ENCODE results near the gene ST6GALNAC3. TPM values are rescaled to one million over a fixed set of nuclear protein-coding genes. Genes with fewer than 3 reads are reported as not detected.

Gene ST6GALNAC3
- total RNA-seq, 4 donors from 2014 or later, result 0.79 to 5.3 (median 1.6) TPM

DNA sequence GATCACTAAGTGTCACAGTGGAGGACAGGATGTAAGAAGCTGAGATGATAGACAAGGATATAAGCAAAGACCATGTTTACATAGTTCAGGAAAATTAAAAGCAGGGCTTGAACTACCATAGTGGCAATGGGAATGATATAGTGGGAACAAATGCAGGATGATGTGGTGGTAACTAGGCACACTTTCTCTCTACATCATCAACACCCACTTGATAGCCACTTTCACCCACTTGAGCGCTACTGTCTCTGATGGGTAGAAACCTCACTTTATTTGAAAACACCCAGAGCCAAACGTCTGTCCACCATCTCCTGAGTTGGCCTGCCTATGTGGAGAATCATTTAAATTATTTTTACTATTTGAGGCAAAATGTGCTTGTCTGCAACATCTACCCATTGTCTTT, 487.7 kb downstream of the ST6GALNAC3 start:
- 79% methylated on average over 2 of the region's 2 CpGs for WGBS
- no peaks in the 10 kb centered on the region for H3K9me3 ChIP-seq
- DNase-seq (ENCODE audit: low spot score in 2 of 2), result no peak
- H3K4me3 ChIP-seq, result no peak overlapping the region
- H3K4me1 ChIP-seq, result no peaks in the 10 kb centered on the region
- no peaks in the 10 kb centered on the region for H3K27me3 ChIP-seq
- TF ChIP-seq, protein P1, sequence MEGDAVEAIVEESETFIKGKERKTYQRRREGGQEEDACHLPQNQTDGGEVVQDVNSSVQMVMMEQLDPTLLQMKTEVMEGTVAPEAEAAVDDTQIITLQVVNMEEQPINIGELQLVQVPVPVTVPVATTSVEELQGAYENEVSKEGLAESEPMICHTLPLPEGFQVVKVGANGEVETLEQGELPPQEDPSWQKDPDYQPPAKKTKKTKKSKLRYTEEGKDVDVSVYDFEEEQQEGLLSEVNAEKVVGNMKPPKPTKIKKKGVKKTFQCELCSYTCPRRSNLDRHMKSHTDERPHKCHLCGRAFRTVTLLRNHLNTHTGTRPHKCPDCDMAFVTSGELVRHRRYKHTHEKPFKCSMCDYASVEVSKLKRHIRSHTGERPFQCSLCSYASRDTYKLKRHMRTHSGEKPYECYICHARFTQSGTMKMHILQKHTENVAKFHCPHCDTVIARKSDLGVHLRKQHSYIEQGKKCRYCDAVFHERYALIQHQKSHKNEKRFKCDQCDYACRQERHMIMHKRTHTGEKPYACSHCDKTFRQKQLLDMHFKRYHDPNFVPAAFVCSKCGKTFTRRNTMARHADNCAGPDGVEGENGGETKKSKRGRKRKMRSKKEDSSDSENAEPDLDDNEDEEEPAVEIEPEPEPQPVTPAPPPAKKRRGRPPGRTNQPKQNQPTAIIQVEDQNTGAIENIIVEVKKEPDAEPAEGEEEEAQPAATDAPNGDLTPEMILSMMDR (IDR thresholded peaks at IDR 0.05), result no peak
- TF ChIP-seq POLR2AphosphoS5 (IDR thresholded peaks at IDR 0.05), result no peak
- H3K27ac ChIP-seq, result no peak overlapping the region
- no peaks in the 10 kb centered on the region for H3K36me3 ChIP-seq

DNA sequence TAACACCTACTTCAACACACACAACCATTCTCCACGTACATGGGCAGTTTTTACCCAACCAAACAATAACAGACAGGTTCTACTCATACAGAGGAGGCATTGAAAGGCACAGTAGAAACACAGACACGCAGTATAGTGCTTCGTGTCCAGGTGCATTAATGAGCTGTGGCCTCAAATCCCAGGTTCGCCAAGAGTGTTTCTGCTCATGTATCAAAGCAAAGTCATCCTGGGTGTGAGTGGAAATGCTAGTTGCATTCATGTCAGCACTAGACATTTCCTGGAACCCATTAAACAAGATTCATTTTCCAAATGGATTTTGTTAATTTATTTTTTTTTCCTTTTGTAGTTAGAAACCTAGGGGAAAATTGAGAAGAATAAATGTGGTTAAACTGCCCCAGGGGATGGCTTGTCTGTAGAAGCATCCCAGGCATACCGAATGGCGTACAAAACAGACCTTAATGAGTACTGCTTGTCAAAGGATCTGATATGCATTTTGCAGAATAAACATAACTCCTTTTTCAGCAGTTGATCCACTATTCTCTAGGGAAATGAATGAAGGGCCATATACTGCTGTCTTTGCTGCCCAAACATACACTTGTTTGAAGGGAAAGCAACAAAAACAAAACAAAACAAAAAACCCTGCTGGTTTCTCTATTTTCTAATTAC, 494.2 kb downstream of the ST6GALNAC3 start:
- TF ChIP-seq POLR2AphosphoS5 (IDR thresholded peaks at IDR 0.05), result no peak
- no peaks in the 10 kb centered on the region for H3K27me3 ChIP-seq
- no peak overlapping the region for H3K4me3 ChIP-seq
- no peaks in the 10 kb centered on the region for H3K4me1 ChIP-seq
- H3K36me3 ChIP-seq, result no peaks in the 10 kb centered on the region
- WGBS, result 43% methylated on average over 6 of the region's 6 CpGs
- DNase-seq (ENCODE audit: low spot score in 2 of 2), result no peak
- H3K9me3 ChIP-seq, result no peaks in the 10 kb centered on the region
- H3K27ac ChIP-seq, result no peak overlapping the region

- Histone ChIP-seq H3K9me3 (no peaks in the 10 kb centered on the region), H3K27ac (no peak overlapping the region), H3K36me3 (no peaks in the 10 kb centered on the region), H3K4me1 (no peaks in the 10 kb centered on the region), H3K27me3 (no peaks in the 10 kb centered on the region), H3K4me3 (no peak overlapping the region)
- TF ChIP-seq POLR2A (IDR thresholded peaks at IDR 0.05), result no peak
- no peak for TF ChIP-seq POLR2AphosphoS5 (IDR thresholded peaks at IDR 0.05)
- TF ChIP-seq, protein P1 (IDR thresholded peaks at IDR 0.05), result no peak
- TF ChIP-seq EP300 (IDR thresholded peaks at IDR 0.05), result no peak
- DNase-seq (ENCODE audit: low spot score in 2 of 2), result no peak
- WGBS, result 99% methylated on average over 2 of the region's 2 CpGs
Observed at GRCh38 chr1:76571248-76571647, 496.7 kb downstream of the ST6GALNAC3 start.

DNA sequence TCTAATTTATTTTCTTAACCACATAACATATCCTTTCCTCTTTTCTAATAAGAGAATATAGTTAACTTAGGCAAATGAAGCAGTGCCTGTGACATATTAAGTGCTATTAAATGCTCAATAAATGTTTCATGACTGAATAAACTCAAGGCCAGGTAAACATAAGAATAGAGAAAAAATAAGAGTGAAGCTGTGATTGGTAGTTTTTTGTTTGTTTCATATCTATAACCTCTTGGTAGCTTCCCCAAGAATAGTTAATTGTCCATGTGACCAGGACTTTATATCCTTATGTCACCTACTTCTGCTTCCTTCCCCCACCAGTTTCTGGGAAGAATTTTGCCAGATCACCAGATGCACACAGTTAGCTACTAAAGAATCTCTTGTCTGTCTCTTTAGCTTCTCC, 497.7 kb downstream of the ST6GALNAC3 start:
- TF ChIP-seq POLR2A (IDR thresholded peaks at IDR 0.05) (no peak), POLR2AphosphoS5 (IDR thresholded peaks at IDR 0.05) (no peak), EP300 (IDR thresholded peaks at IDR 0.05) (no peak)
- TF ChIP-seq, protein P1 (IDR thresholded peaks at IDR 0.05), result no peak
- no peak for DNase-seq (ENCODE audit: low spot score in 2 of 2)
- Histone ChIP-seq H3K36me3 (no peaks in the 10 kb centered on the region), H3K9me3 (no peaks in the 10 kb centered on the region), H3K4me3 (no peak overlapping the region), H3K27me3 (no peaks in the 10 kb centered on the region), H3K27ac (no peak overlapping the region), H3K4me1 (no peaks in the 10 kb centered on the region)

DNA sequence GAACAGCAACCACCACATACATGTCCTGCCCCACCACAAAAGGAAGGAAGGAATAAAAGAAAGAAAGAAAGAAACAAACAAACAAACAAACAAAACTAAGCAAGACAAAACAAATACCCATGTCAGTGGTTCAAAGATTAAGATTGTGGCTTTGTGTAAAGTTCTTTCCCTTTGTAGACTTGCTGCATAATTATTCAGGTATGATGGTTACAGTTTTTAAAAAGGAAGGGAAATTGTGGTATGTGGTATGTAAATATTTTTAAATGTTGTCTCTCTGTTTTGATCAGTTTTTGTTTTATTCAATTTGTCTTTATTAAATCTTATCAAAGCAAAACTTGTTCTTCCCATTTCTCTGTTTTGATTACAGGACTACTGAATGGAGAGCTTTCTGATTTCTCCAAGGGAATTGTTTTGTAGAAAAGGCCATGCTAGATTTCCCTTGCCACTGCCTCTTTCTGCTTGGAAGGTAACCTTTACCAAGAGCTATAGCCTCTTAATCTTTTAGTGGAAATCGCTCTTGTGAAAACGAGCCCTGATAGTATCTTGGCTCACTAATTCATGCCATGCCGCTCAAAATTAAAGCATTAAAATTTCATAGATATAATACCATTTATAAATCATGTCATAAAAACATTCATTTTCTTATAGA, 502.5 kb downstream of the ST6GALNAC3 start:
- no peaks in the 10 kb centered on the region for H3K36me3 ChIP-seq
- no peaks in the 10 kb centered on the region for H3K9me3 ChIP-seq
- WGBS, result 77% methylated on average over 3 of the region's 3 CpGs
- TF ChIP-seq POLR2AphosphoS5 (IDR thresholded peaks at IDR 0.05), result no peak
- TF ChIP-seq POLR2A (IDR thresholded peaks at IDR 0.05), result no peak
- TF ChIP-seq, protein P1 (IDR thresholded peaks at IDR 0.05), result no peak
- no peak for TF ChIP-seq EP300 (IDR thresholded peaks at IDR 0.05)
- no peak for DNase-seq (ENCODE audit: low spot score in 2 of 2)
- H3K4me3 ChIP-seq, result no peak overlapping the region
- no peaks in the 10 kb centered on the region for H3K4me1 ChIP-seq
- H3K27me3 ChIP-seq, result no peaks in the 10 kb centered on the region
- H3K27ac ChIP-seq, result no peak overlapping the region
